SJCRH30 (cell line): ENCODE results near the gene EML3. TPM values are rescaled to one million over a fixed set of nuclear protein-coding genes. Genes with fewer than 3 reads are reported as not detected.

ENCODE experiments used
- DNase-seq, 2 experiments: peaks; one replicate each; pipeline ENCODE4 v3.0.0-alpha.2; 2015 to 2020
- H3K27ac ChIP-seq: fragments of 250-450 bp; sonication (Bioruptor Pico); 2 replicates; pipeline ENCODE4 v1.5.1; 2020; ENCODE audit warnings: mild to moderate bottlenecking, moderate library complexity
- H3K27me3 ChIP-seq: fragments of 250-450 bp; sonication (Bioruptor Pico); 2 replicates; pipeline ENCODE4 v1.5.1; 2020; ENCODE audit warnings: mild to moderate bottlenecking, moderate library complexity
- H3K36me3 ChIP-seq: fragments of 250-450 bp; sonication (Bioruptor Pico); 2 replicates; pipeline ENCODE4 v1.5.1; 2020; ENCODE audit warnings: mild to moderate bottlenecking, moderate library complexity
- H3K4me1 ChIP-seq: fragments of 250-450 bp; sonication (Bioruptor Pico); 2 replicates; pipeline ENCODE4 v1.5.1; 2020; ENCODE audit warnings: mild to moderate bottlenecking, moderate library complexity
- H3K4me3 ChIP-seq: fragments of 250-450 bp; sonication (Bioruptor Pico); 2 replicates; pipeline ENCODE4 v1.5.1; 2020; ENCODE audit warnings: mild to moderate bottlenecking, moderate library complexity
- H3K9me3 ChIP-seq: fragments of 250-450 bp; sonication (Bioruptor Pico); replicated peaks from 2 replicates; pipeline ENCODE4 v1.5.1; 2020; ENCODE audit warnings: mild to moderate bottlenecking, moderate library complexity
- total RNA-seq: library from RNA; depleted of rRNA; stranded (reverse); fragments of >200 nt; shearing (Covaris generic); gene quantifications from 2 replicates; pipeline ENCODE4 v1.2.3, GENCODE V29; 2014; rRNA removed

The EML3 gene
- total RNA-seq, 1 experiment from 2014 or later: 8.9 TPM

DNA sequence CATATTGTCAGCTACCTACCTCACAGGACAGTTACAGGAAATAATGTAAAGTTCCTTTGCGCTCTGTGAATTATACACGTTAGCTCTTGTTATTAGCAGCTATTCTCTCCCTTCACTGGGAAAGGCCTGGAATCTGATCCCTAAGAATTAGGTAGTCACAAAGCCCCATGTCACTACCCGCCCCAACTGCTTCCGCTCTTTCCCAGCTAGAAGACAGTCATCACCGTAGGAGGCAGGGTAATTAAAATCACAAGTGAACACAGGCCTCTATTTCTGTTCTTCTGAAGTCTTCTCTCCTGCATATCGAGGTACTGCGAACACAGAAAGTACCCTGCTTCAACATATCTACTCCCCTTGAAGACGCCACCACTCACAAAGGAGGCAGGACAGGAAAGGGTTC lies 53.4 kb downstream of the EML3 start:
- H3K27ac ChIP-seq: no peak overlapping the region
- H3K27me3 ChIP-seq: no peaks in the 10 kb centered on the region
- H3K4me3 ChIP-seq: no peak overlapping the region
- DNase-seq: no peak
- H3K4me1 ChIP-seq: peaks cover 50% of the 10 kb centered on the region
- no peaks in the 10 kb centered on the region for H3K9me3 ChIP-seq
- H3K36me3 ChIP-seq: peaks cover 59% of the 10 kb centered on the region

DNA sequence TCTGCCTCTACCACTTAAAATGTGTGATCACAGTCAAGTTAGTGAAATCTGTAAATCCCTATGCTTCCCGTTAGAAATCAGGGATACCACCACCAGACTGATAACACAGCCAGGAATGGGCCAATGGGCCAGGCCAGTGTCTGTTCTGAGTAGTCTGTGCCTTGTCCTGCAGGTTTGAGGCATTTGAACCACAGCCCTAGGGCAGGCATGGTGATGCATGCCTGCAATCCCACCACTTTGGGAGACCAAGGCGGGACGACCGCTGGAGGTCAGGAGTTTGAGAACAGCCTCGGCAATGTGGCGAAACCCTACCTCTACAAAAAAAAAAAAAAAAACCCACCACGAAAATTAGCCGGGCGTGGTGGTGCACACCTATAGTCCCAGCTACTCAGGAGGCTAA lies 53.9 kb downstream of the EML3 start:
- DNase-seq: no peak
- peaks cover 56% of the 10 kb centered on the region for H3K4me1 ChIP-seq
- H3K36me3 ChIP-seq: peaks cover 54% of the 10 kb centered on the region
- H3K9me3 ChIP-seq: no peaks in the 10 kb centered on the region
- H3K27ac ChIP-seq: no peak overlapping the region
- no peaks in the 10 kb centered on the region for H3K27me3 ChIP-seq
- no peak overlapping the region for H3K4me3 ChIP-seq

DNA sequence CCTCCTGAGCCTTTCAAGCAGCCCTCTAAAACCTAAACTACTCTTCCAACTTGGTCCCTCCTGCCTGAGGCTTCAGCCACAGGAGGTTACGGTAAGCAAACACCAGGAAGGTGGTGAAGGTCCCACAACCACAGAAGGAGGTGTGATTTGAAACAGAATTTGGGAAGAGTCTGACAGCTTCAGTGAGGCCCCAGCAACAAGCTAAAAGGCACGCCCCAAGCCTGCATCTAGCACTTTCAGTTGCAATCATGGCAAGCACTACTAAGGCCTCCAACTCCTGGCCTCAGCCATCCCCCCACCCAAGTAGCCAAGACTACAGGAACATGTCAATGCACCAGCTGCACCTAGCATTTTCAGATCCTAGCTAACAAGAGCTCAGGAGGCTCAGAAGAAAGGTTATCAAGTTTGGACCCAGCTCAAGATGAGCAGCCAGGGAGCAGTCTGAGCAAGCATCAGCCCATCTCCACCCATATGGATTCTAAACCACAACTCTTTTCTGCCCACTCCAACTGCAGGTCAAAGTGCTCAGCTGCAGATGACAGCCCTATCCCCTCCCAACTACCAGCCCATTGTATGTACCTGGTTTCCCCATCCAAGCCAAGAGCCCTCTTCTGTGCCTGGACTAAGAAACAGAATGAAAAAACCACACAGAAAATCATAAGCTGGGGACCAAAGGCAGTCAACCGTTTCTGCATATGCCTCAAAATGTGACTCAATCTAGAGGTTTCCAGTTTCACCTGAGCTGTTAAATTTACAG lies 55.5 kb downstream of the EML3 start:
- peaks cover 67% of the 10 kb centered on the region for H3K4me1 ChIP-seq
- H3K27ac ChIP-seq: peak overlapping the region; percentile 85; the same call in 1 of the 2 replicates
- no peaks in the 10 kb centered on the region for H3K9me3 ChIP-seq
- H3K4me3 ChIP-seq: no peak overlapping the region
- DNase-seq: no peak
- peaks cover 37% of the 10 kb centered on the region for H3K36me3 ChIP-seq
- no peaks in the 10 kb centered on the region for H3K27me3 ChIP-seq

DNA sequence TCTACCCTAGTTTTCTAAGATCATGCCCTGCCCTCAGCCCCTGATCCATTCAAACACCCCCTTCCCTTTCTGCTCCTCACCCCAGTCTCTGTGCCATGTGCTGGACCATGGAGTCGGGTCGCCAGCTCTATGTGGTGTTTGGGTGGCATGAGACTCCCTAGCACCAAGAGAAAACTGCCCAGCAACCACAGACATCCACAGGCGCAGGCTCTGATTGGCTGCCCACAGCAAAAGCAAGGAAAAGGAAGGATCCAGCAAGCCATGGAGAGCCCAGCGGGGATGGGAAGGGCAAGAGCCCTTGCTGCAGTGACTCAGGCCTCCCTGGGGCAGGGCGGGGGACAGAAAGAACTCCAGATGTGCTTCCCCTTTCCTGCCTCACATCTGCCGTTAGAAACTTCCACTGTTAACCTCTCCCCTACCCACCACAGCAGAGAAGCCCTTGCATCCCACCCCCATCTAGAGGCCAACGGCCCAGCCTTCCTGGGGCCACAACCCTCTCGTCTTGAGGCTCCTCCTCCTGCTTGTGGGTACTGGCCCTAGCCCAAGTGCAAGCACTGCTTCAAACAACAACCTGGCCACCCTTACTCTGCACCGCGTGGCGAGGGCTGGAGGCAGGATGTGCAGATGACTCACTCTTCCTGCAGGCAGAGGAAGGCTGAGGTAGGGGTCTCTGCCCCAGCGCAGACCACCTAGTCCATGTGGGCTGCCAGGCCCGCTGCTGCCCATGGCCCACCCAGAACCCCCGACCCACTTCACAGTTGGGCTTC lies 56.3 kb downstream of the EML3 start:
- H3K4me3 ChIP-seq: no peak overlapping the region
- peak overlapping the region; percentile 85; the same call in 1 of the 2 replicates for H3K27ac ChIP-seq
- no peaks in the 10 kb centered on the region for H3K27me3 ChIP-seq
- no peaks in the 10 kb centered on the region for H3K9me3 ChIP-seq
- peak; percentile 88 to 91 for DNase-seq
- peaks cover 71% of the 10 kb centered on the region for H3K4me1 ChIP-seq
- H3K36me3 ChIP-seq: peaks cover 33% of the 10 kb centered on the region

DNA sequence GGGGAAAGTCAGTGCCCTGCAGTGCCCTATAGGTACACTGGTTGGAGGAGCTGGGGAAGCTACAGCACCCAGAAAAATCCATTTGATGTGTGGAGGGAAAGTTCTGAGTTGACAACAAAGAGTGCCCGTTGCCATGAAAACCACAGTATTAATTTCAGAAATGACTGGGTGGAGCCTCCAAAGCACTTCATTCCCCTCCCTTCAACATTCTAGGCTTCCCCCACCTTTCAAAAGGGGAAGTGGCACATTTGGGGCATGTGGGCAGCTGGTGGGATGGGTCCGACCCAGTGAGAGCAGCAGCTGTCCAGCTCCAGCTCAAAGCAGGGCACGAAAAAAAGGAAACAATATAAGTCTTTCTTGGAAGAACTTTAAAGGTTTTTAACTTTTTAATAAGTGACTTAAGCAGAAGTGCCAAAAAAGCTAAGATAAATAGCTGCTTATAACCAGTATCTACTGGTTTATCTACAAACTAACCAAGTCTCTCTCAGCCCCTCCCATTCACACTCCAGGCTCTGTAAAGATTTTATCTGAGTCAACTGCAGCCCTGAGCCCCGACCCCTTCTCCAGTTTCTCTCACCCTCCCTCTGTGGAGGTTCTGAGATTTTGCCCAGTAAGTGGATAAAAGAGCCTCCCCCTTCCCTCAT lies 57.0 kb downstream of the EML3 start:
- Histone ChIP-seq H3K4me3 (no peak overlapping the region), H3K4me1 (peaks cover 65% of the 10 kb centered on the region), H3K27me3 (no peaks in the 10 kb centered on the region), H3K9me3 (no peaks in the 10 kb centered on the region), H3K27ac (peak overlapping the region; percentile 85), H3K36me3 (peaks cover 27% of the 10 kb centered on the region)
- DNase-seq: peak; percentile 41 to 48

DNA sequence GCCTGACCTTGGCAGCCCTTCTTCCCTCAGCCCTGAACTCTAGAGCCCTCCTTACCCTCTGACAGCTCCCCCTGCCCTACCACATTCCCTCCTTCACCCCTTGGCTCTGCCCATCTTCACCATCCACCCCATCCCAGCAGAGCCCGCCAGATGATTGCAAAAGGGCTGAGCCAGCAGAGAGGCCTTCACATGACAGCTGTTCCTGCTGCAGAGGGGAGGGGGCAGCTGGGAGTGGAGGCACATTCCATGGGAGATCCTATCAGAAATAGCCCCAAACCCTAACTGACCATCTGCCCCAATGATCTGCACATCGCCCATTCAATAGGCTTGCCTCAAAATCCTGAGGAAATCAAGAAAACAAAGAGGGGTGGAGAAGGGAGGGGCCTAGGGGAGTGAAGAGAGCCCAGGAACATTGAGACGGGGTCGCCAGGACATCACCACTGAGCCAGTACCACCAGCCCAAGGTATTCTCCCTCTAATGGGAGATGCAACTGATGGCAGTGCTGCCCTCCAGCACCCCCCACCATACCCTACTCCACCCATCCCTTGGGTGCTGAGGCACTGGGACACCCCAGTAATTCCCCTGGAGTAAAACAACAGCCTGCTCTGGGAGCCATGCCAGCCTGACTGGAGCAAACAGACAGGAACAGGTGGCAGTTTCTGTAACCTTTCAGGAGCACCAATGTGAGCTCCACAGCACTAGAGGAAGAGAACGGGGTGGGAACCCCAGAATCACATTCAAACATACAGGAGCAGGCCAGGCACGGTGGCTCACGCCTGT lies 58.0 kb downstream of the EML3 start:
- DNase-seq: peak; percentile 91 to 95
- H3K4me3 ChIP-seq: no peak overlapping the region
- peak overlapping the region; percentile 85 for H3K27ac ChIP-seq
- H3K36me3 ChIP-seq: peaks cover 17% of the 10 kb centered on the region
- H3K4me1 ChIP-seq: peaks cover 59% of the 10 kb centered on the region
- H3K9me3 ChIP-seq: no peaks in the 10 kb centered on the region
- no peaks in the 10 kb centered on the region for H3K27me3 ChIP-seq

DNA sequence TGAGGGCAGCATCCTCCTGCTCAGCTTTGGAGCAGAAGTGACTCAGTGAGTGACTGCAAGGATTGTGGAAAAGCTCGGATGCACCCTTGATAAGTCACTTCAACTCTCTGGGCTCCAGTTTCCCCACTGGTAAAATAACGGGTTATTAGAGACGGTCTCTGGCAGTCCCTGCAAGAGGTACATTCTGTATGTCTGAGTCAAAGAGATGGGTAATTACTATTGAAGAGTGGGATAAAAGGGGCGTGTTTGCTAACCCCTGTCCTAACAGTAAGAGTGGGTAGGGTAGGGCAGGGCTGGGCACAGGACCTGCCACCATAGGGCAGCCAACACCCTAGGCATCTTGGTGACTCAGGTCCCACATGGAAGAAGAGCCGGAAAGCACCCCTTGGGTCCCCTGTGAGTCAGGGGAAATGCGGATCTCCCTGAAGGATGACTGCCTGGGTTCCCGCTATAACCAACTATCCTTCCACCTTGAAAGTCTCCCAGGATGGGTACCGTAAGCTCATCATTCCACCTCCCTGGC lies 58.7 kb downstream of the EML3 start:
- Histone ChIP-seq H3K4me1 (peaks cover 59% of the 10 kb centered on the region), H3K9me3 (no peaks in the 10 kb centered on the region), H3K36me3 (peaks cover 11% of the 10 kb centered on the region), H3K4me3 (no peak overlapping the region), H3K27me3 (no peaks in the 10 kb centered on the region), H3K27ac (peak overlapping the region; percentile 85)
- no peak for DNase-seq

DNA sequence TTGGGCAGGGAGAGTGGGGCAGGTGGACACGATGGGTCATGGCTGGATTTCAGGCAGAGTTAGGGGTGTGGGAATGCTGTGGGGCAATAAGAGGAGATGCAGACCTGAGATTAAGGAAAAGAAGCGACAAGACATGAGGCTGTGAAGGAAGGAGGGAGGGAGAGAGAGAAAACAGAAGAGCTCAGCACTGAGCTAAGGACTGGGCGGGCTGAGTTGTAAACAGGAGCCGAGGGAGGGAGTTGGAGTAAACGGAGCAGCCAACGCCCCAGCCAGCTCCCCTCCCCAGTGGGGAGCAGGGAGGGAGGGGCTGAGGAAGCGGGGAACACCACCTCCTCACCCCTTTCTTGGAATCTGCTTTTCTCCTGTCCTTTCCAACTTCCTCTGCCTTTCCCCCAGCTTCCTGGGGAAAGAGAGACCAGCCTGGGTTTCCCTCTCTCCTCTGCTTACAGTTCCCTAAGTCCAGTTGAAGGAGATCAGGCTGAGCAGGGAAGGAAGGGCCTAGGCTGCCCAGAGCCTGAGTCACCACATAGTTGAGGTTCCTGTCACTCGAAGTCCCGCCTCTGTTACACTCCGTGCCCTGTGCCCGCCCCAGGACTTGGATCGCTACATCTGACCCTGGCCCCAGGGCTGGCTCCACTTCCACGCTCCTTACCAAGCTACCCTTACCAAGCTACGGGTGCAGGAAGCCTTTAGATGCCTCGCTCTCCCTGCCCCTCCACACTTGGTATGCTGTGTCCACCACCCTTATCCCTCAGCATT lies 59.3 kb downstream of the EML3 start:
- Histone ChIP-seq H3K9me3 (no peaks in the 10 kb centered on the region), H3K36me3 (peaks cover 6% of the 10 kb centered on the region), H3K27ac (peak overlapping the region; percentile 85), H3K4me3 (peak overlapping the region; percentile 33), H3K27me3 (no peaks in the 10 kb centered on the region; the same call in 1 of the 2 replicates), H3K4me1 (peaks cover 60% of the 10 kb centered on the region)
- peak; percentile 79 to 80 for DNase-seq

DNA sequence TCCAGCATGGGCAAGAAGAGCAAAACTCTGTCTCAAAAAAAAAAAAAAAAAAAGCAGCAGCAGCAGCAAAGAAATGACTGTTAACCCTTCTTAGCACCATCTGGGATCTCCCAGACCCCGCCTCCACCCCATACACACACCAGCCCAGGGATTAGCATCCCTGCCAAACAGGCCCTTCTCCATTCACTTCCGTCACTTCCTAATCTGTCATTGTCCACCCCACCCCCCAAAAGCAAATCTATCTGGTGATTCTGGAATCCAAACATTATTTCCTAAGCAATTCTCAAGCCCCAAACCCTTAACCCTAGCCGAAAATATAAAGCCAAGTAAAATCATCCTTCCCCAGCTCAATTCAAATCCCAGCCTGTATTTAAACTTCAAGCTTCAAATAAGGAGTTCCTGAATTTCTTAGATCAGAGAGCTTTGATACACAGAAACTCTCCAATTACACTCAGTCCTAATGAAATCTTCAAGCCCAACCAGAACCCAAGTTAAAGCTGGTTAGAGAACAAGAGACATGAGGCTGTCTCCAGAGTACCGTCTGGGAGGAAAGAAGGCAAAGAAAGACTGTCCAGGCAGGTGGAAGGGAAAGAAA lies 60.0 kb downstream of the EML3 start:
- Histone ChIP-seq H3K36me3 (peaks cover 5% of the 10 kb centered on the region), H3K4me3 (peak overlapping the region; percentile 33), H3K27me3 (no peaks in the 10 kb centered on the region; the same call in 1 of the 2 replicates), H3K4me1 (peaks cover 61% of the 10 kb centered on the region), H3K27ac (peak overlapping the region; percentile 85), H3K9me3 (no peaks in the 10 kb centered on the region)
- DNase-seq: no peak

Other genes starting within 250 kb of the EML3 start
- gene SCGB1A1, start 193.7 kb downstream of the EML3 start, total RNA-seq: not detected in 2 replicates
- 10.3 and 10.9 TPM in 2 replicates for gene AHNAK, start 66.0 kb downstream of the EML3 start, total RNA-seq
- gene EEF1G, start 38.9 kb downstream of the EML3 start, total RNA-seq: 2,270 and 2,323 TPM in 2 replicates
- gene TUT1, start 21.3 kb downstream of the EML3 start, total RNA-seq: 8.8 and 9.1 TPM in 2 replicates
- gene MTA2, start 10.9 kb downstream of the EML3 start, total RNA-seq: 106 and 107 TPM in 2 replicates
- gene ROM1, start 482 bp upstream of the EML3 start, total RNA-seq: 0.46 and 0.51 TPM in 2 replicates
- gene B3GAT3, start 9.2 kb upstream of the EML3 start, total RNA-seq: 23.4 and 28.2 TPM in 2 replicates
- gene GANAB, start 33.8 kb upstream of the EML3 start, total RNA-seq: 209 and 210 TPM in 2 replicates
- 20.1 and 20.3 TPM in 2 replicates for gene INTS5, start 40.5 kb upstream of the EML3 start, total RNA-seq
- gene C11orf98, start 52.4 kb upstream of the EML3 start, total RNA-seq: 62.6 and 65.0 TPM in 2 replicates
- gene CSKMT, start 52.5 kb upstream of the EML3 start, total RNA-seq: 8.5 and 10.4 TPM in 2 replicates
- 11.5 and 15.7 TPM in 2 replicates for gene UQCC3, start 58.9 kb upstream of the EML3 start, total RNA-seq
- 3.2 and 6.3 TPM in 2 replicates for gene LBHD1, start 59.5 kb upstream of the EML3 start, total RNA-seq
- gene UBXN1, start 66.3 kb upstream of the EML3 start, total RNA-seq: 70.4 and 73.1 TPM in 2 replicates
- gene LRRN4CL, start 76.8 kb upstream of the EML3 start, total RNA-seq: 0.55 and 0.73 TPM in 2 replicates
- gene BSCL2, start 94.6 kb upstream of the EML3 start, total RNA-seq: 24.3 and 26.1 TPM in 2 replicates
- gene GNG3, start 94.9 kb upstream of the EML3 start, total RNA-seq: not detected in 2 replicates
- gene HNRNPUL2, start 114.7 kb upstream of the EML3 start, total RNA-seq: 16.7 and 21.2 TPM in 2 replicates
- 46.2 and 47.0 TPM in 2 replicates for gene TTC9C, start 115.7 kb upstream of the EML3 start, total RNA-seq
- 5.2 and 7.6 TPM in 2 replicates for gene ZBTB3, start 141.4 kb upstream of the EML3 start, total RNA-seq
- 74.1 and 88.0 TPM in 2 replicates for gene POLR2G, start 148.8 kb upstream of the EML3 start, total RNA-seq
- gene TAF6L, start 158.6 kb upstream of the EML3 start, total RNA-seq: 17.3 and 22.2 TPM in 2 replicates
- 27.6 and 31.9 TPM in 2 replicates for gene TMEM179B, start 174.6 kb upstream of the EML3 start, total RNA-seq
- 13.3 and 18.3 TPM in 2 replicates for gene TMEM223, start 179.2 kb upstream of the EML3 start, total RNA-seq
- gene NXF1, start 192.7 kb upstream of the EML3 start, total RNA-seq: 56.4 and 59.3 TPM in 2 replicates
- gene STX5, start 219.3 kb upstream of the EML3 start, total RNA-seq: 22.7 and 27.5 TPM in 2 replicates
- not detected in 2 replicates for gene TEX54, start 220.1 kb upstream of the EML3 start, total RNA-seq
- 46.7 and 50.4 TPM in 2 replicates for gene WDR74, start 226.8 kb upstream of the EML3 start, total RNA-seq